GM12878 (cell line): Measurements from ENCODE around the gene TRDMT1. TPM values are rescaled to one million over a fixed set of nuclear protein-coding genes. Genes with fewer than 3 reads are reported as not detected.

ENCODE experiments used
- ATAC-seq: fragments of 200-7000 bp; cut with Tn5 transposase; 3 replicates; pipeline ENCODE4 v1.9.1; 2020; ENCODE audit warnings: mild to moderate bottlenecking, moderate library complexity
- BruUV-seq: library from RNA; stranded (reverse); fragments of 400-500 nt; replicated peaks from 2 replicates; lab custom pipeline; 2021; lab: Mats Ljungman, UMichigan
- CTCF ChIA-PET: fragments of 300-600 bp; sonication (Branson Sonifier 250); formaldehyde crosslinking; extraction: SDS; loops from one replicate; lab custom pipeline; 2021; ENCODE audit warnings: inconsistent platforms; lab: Yijun Ruan, JAX
- POLR2A ChIA-PET: fragments of 350-600 bp; formaldehyde crosslinking; extraction: SDS; loops from one replicate; lab custom pipeline; 2021; ENCODE audit warnings: inconsistent platforms; lab: Charles Lee
- RAD21 ChIA-PET: fragments of 300-600 bp; sonication (Branson Sonifier 250); formaldehyde crosslinking; loops from one replicate; lab custom pipeline; 2023; ENCODE audit warnings: antibody characterized with exemption; ENCODE audit not compliant: unreplicated experiment; lab: Charles Lee
- SMC1A ChIA-PET: fragments of 300-600 bp; sonication (Branson Sonifier 250); formaldehyde crosslinking; loops from one replicate; lab custom pipeline; 2023; ENCODE audit not compliant: unreplicated experiment, uncharacterized antibody; lab: Charles Lee
- DNase-seq: peaks from one replicate; pipeline ENCODE4 v3.0.0-alpha.2; 2011; ENCODE audit warnings: low read depth, low spot score
- FAIRE-seq: peaks from 3 replicates; lab custom pipeline; 2011; peaks lifted over from hg19 to GRCh38; lab: Jason Lieb, UNC
- H2AFZ ChIP-seq: 2 replicates; pipeline ENCODE4 v1.6.0; 2011; ENCODE audit warnings: low read depth, low read length, control low read depth; ENCODE audit not compliant: control insufficient read depth
- H3K27ac ChIP-seq: 2 replicates; pipeline ENCODE4 v1.5.1; 2011; ENCODE audit warnings: control low read depth; ENCODE audit not compliant: control insufficient read depth, insufficient read depth
- H3K27me3 ChIP-seq, 2 experiments: replicated peaks in 1 of 2; 2 replicates each; pipeline versions ENCODE4 v1.6.0 to v1.6.1; 2011; ENCODE audit warnings: low read length in 1 of 2; ENCODE audit not compliant: control insufficient read depth in 2 of 2, insufficient read depth in 2 of 2
- H3K36me3 ChIP-seq, 2 experiments: 2 replicates each; pipeline ENCODE4 v1.5.1; 2011; ENCODE audit warnings: low read length in 1 of 2; ENCODE audit not compliant: control insufficient read depth in 2 of 2, insufficient read depth in 2 of 2
- H3K4me1 ChIP-seq: 2 replicates; pipeline ENCODE4 v1.6.1; 2011; ENCODE audit warnings: mild to moderate bottlenecking, low read length, moderate library complexity, mixed read lengths; ENCODE audit not compliant: control insufficient read depth, insufficient read depth
- H3K4me2 ChIP-seq: 2 replicates; pipeline ENCODE4 v1.6.0; 2011; ENCODE audit warnings: control low read depth; ENCODE audit not compliant: control insufficient read depth, insufficient read depth
- H3K4me3 ChIP-seq: fragments of 200-600 bp; sonication (generic); 2 replicates; pipeline ENCODE4 v1.5.1; 2016
- H3K79me2 ChIP-seq: 2 replicates; pipeline ENCODE4 v1.6.0; 2011; ENCODE audit warnings: low read length; ENCODE audit not compliant: control insufficient read depth, insufficient read depth
- H3K9ac ChIP-seq: 2 replicates; pipeline ENCODE4 v1.8.0; 2011; ENCODE audit warnings: low read length, control low read depth, mixed read lengths; ENCODE audit not compliant: control insufficient read depth, insufficient read depth
- H3K9me3 ChIP-seq: replicated peaks from 3 replicates; pipeline ENCODE4 v1.5.1; 2011; ENCODE audit warnings: mild to moderate bottlenecking, low read length; ENCODE audit not compliant: control insufficient read depth, insufficient read depth
- H4K20me1 ChIP-seq: 2 replicates; pipeline ENCODE4 v1.6.0; 2011; ENCODE audit not compliant: control insufficient read depth, insufficient read depth
- CREB1 ChIP-seq: IDR thresholded peaks from 2 replicates; pipeline ENCODE4 v1.6.1; 2012; ENCODE audit warnings: low read depth, mild to moderate bottlenecking, inconsistent platforms
- GATAD2B ChIP-seq: fragments of 450-650 bp; conservative IDR thresholded peaks from 2 replicates; pipeline ENCODE4 v1.6.1; 2017; ENCODE audit warnings: low read depth, mild to moderate bottlenecking, moderate library complexity
- HDAC6 ChIP-seq: fragments of 200-600 bp; sonication (generic); IDR thresholded peaks from one replicate; pipeline ENCODE4 v1.8.0; 2017; ENCODE audit warnings: antibody characterized with exemption; ENCODE audit not compliant: unreplicated experiment
- MYC ChIP-seq: IDR thresholded peaks from 2 replicates; pipeline ENCODE4 v1.6.1; 2011; ENCODE audit warnings: mild to moderate bottlenecking, low read length, moderate library complexity, inconsistent platforms; ENCODE audit not compliant: insufficient read depth, insufficient replicate concordance, insufficient read length, severe bottlenecking
- NR2C1 ChIP-seq: fragments of 450-650 bp; IDR thresholded peaks from 2 replicates; pipeline ENCODE4 v1.6.1; 2017; ENCODE audit warnings: antibody characterized with exemption, mild to moderate bottlenecking, moderate library complexity
- PAX5 ChIP-seq: IDR thresholded peaks from 2 replicates; pipeline ENCODE4 v1.6.1; 2011; ENCODE audit warnings: low read depth, low read length, borderline replicate concordance
- POLR2A ChIP-seq: IDR thresholded peaks from 2 replicates; pipeline ENCODE4 v1.6.1; 2011; ENCODE audit warnings: low read depth, mild to moderate bottlenecking, low read length
- RUNX3 ChIP-seq: IDR thresholded peaks from 2 replicates; pipeline ENCODE4 v1.6.1; 2012; ENCODE audit warnings: low read length, inconsistent platforms
- SIX5 ChIP-seq: IDR thresholded peaks from 2 replicates; pipeline ENCODE4 v1.6.1; 2011; ENCODE audit warnings: mild to moderate bottlenecking, low read depth, low read length, moderate library complexity; ENCODE audit not compliant: severe bottlenecking
- SP1 ChIP-seq: IDR thresholded peaks from one replicate; pipeline ENCODE4 v1.6.1; 2011; ENCODE audit warnings: low read depth, low read length
- ZNF384 ChIP-seq: IDR thresholded peaks from 2 replicates; pipeline ENCODE4 v1.6.1; 2012; ENCODE audit warnings: low read depth, mild to moderate bottlenecking, low read length, improper control_type of control experiment, borderline replicate concordance
- WGBS: methylation state at CpG from one replicate; pipeline ENCODE4 v1.1.6; 2016; ENCODE audit warnings: low lambda C conversion rate; ENCODE audit not compliant: insufficient replicate concordance, insufficient coverage; ENCODE audit errors: missing lambda C conversion rate; 5-methylcytosine and 5-hydroxymethylcytosine counted together
- in situ Hi-C: fragments of 300-500 bp; cut with MboI; formaldehyde crosslinking; loops from 9 replicates; pipeline ENCODE4 v1.14.3; 2018; ENCODE audit warnings: mixed read lengths
- intact Hi-C: fragments of 100-400 bp; cut with micrococcal nuclease; formaldehyde crosslinking; loops from one replicate; pipeline ENCODE4 v1.14.2; 2022; ENCODE audit not compliant: unreplicated experiment
- polyA plus RNA-seq, 11 experiments: library from polyadenylated mRNA; depleted of rRNA in 4 of 11; unstranded in 6 of 11; stranded (reverse) in 5 of 11; fragments of >200 nt; fragmentation: Nextera tagmentation in 4 of 11; fragmentation: Illumina TruSeq in 1 of 11; extraction: Ambion mirVana in 4 of 11; extraction: Trizol in 1 of 11; gene quantifications; 1 replicate in 1 of 11; 2 replicates in 10 of 11; pipeline versions ENCODE4 v1.2.1 to v1.2.3, GENCODE V29; 2011 to 2016; ENCODE audit warnings: inconsistent platforms in 2 of 11, missing spikeins in 2 of 11, low read depth in 1 of 11
- total RNA-seq, 4 experiments: library from RNA; depleted of rRNA in 3 of 4; stranded (reverse); fragments of >200 nt in 3 of 4; fragmentation: Illumina TruSeq in 1 of 4; extraction: Trizol in 1 of 4; gene quantifications; 2 replicates each; pipeline versions ENCODE4 v1.2.1 to v1.2.3, GENCODE V29; 2013 to 2021
- TF ChIP-seq, protein P1 (sequence below): fragments of 450-650 bp; IDR thresholded peaks from 2 replicates; pipeline ENCODE4 v1.6.1; 2017; ENCODE audit warnings: borderline replicate concordance

Gene TRDMT1
- total and polyA plus RNA-seq, 10 of the 15 experiments (the other 5 are each of a cell fraction or from before 2014, with no cell fraction given): 2.3 to 9.7 (median 4.6) TPM

DNA sequence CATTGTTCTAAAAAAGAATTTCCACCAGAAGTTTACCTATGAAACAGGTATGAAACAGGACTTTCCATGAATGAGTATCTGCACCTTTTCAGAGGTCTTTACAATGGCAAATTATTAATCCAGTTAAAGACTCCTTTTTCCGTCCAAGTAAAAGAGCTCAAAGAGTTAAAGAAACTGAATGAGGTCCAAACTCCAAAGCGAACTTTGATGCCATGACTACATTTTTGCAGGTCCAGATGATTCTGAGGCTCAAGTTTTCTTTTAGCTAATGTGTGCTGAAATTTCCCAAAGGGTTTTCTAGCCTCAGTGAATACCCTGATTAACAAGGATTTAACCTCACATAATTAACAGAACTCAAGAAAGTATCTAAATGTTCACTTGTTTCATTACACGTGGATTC, 81.6 kb downstream of the TRDMT1 start:
- no TSS peak for BruUV-seq
- TF ChIP-seq SP1: no peak
- TF ChIP-seq GATAD2B: no peak
- TF ChIP-seq CREB1: no peak
- TF ChIP-seq MYC: no peak
- TF ChIP-seq POLR2A: no peak
- TF ChIP-seq ZNF384: no peak
- TF ChIP-seq HDAC6: no peak
- no peak for TF ChIP-seq SIX5
- TF ChIP-seq NR2C1: no peak
- no peak for TF ChIP-seq RUNX3
- no peak for TF ChIP-seq PAX5
- TF ChIP-seq, protein P1, sequence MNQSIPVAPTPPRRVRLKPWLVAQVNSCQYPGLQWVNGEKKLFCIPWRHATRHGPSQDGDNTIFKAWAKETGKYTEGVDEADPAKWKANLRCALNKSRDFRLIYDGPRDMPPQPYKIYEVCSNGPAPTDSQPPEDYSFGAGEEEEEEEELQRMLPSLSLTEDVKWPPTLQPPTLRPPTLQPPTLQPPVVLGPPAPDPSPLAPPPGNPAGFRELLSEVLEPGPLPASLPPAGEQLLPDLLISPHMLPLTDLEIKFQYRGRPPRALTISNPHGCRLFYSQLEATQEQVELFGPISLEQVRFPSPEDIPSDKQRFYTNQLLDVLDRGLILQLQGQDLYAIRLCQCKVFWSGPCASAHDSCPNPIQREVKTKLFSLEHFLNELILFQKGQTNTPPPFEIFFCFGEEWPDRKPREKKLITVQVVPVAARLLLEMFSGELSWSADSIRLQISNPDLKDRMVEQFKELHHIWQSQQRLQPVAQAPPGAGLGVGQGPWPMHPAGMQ: no peak
- H3K4me3 ChIP-seq: no peak overlapping the region
- no peak overlapping the region for H2AFZ ChIP-seq
- ATAC-seq (no peak), DNase-seq (no peak), FAIRE-seq (no peak)
- H3K9me3 ChIP-seq: no peaks in the 10 kb centered on the region
- ChIA-PET POLR2A (no interaction called here), SMC1A (no interaction called here), RAD21 (no interaction called here), CTCF (no interaction called here)
- no peaks in the 10 kb centered on the region for H3K36me3 ChIP-seq
- no peak overlapping the region for H3K27ac ChIP-seq
- H4K20me1 ChIP-seq: no peaks in the 10 kb centered on the region
- H3K79me2 ChIP-seq: no peaks in the 10 kb centered on the region
- no peak overlapping the region for H3K4me2 ChIP-seq
- intact Hi-C loops (loop anchor here (10.0 kb wide), 1 partner anchor 135 kb away; no protein-coding TSS in a partner anchor), in situ Hi-C loops (no loop called here)
- 23% methylated on average over 3 of the region's 3 CpGs for WGBS
- no peaks in the 10 kb centered on the region for H3K27me3 ChIP-seq
- H3K9ac ChIP-seq: no peak overlapping the region
- no peaks in the 10 kb centered on the region for H3K4me1 ChIP-seq
